HepG2 (cell line): ENCODE results near the gene CIART. TPM values are rescaled to one million over a fixed set of nuclear protein-coding genes. Genes with fewer than 3 reads are reported as not detected.

ENCODE experiments used
- ARID4A ChIP-seq: sonication (generic); formaldehyde crosslinking; IDR thresholded peaks from 2 replicates; pipeline ENCODE4 v1.5.0; 2020; ENCODE audit warnings: mild to moderate bottlenecking, missing genetic modification reagents, borderline replicate concordance
- FOXP4 ChIP-seq: sonication (generic); formaldehyde crosslinking; IDR thresholded peaks from 2 replicates; pipeline ENCODE4 v1.4.0; 2020; ENCODE audit warnings: missing genetic modification reagents
- HNF1A ChIP-seq, 2 experiments: sonication (generic) in 1 of 2; formaldehyde crosslinking in 1 of 2; IDR thresholded peaks; 2 replicates each; pipeline versions ENCODE4 v1.4.0 to v1.6.1; 2016 to 2020; ENCODE audit warnings: borderline replicate concordance in 1 of 2, low read depth in 1 of 2, mild to moderate bottlenecking in 1 of 2, missing genetic modification reagents in 1 of 2
- MTA1 ChIP-seq: sonication (generic); formaldehyde crosslinking; IDR thresholded peaks from 2 replicates; pipeline ENCODE4 v1.4.0; 2020; ENCODE audit warnings: missing genetic modification reagents, mild to moderate bottlenecking, borderline replicate concordance
- PAX8 ChIP-seq: sonication (generic); formaldehyde crosslinking; IDR thresholded peaks from 2 replicates; pipeline ENCODE4 v1.8.0; 2022; ENCODE audit warnings: mild to moderate bottlenecking, missing genetic modification reagents, borderline replicate concordance
- REL ChIP-seq: sonication (generic); formaldehyde crosslinking; conservative IDR thresholded peaks from 2 replicates; pipeline ENCODE4 v1.8.0; 2022; ENCODE audit warnings: mild to moderate bottlenecking, missing genetic modification reagents, moderate library complexity
- SNAI1 ChIP-seq: sonication (generic); formaldehyde crosslinking; IDR thresholded peaks from 2 replicates; pipeline ENCODE4 v1.5.0; 2020; ENCODE audit warnings: mild to moderate bottlenecking, missing genetic modification reagents, borderline replicate concordance
- SP1 ChIP-seq, 2 experiments: fragments of 450-650 bp in 1 of 2; sonication (generic) in 1 of 2; formaldehyde crosslinking in 1 of 2; IDR thresholded peaks; 2 replicates each; pipeline versions ENCODE4 v1.4.0 to v1.6.1; 2016 to 2020; ENCODE audit warnings: missing genetic modification reagents in 1 of 2
- TFDP2 ChIP-seq: sonication (generic); formaldehyde crosslinking; IDR thresholded peaks from 2 replicates; pipeline ENCODE4 v1.4.0; 2020; ENCODE audit warnings: missing genetic modification reagents
- ZBTB39 ChIP-seq: sonication (generic); formaldehyde crosslinking; IDR thresholded peaks from 2 replicates; pipeline ENCODE4 v1.5.0; 2020; ENCODE audit warnings: missing genetic modification reagents
- ZFX ChIP-seq: sonication (generic); formaldehyde crosslinking; IDR thresholded peaks from 2 replicates; pipeline ENCODE4 v1.4.0; 2020; ENCODE audit warnings: mild to moderate bottlenecking, low read depth, missing genetic modification reagents, moderate library complexity
- polyA plus RNA-seq, 8 experiments: library from polyadenylated mRNA; depleted of rRNA in 3 of 8; stranded (reverse) in 7 of 8; unstranded in 1 of 8; fragments of >200 nt; fragmentation: Illumina TruSeq in 4 of 8; extraction: Trizol in 4 of 8; gene quantifications; 2 replicates each; pipeline versions ENCODE4 v1.2.1 to v1.2.3, GENCODE V29; 2011 to 2016; ENCODE audit warnings: low read depth in 4 of 8, missing spikeins in 1 of 8, mixed read lengths in 1 of 8; ENCODE audit not compliant: insufficient read depth in 1 of 8
- total RNA-seq, 5 experiments: library from RNA; depleted of rRNA; stranded (reverse); fragments of >200 nt; fragmentation: Illumina TruSeq; extraction: Trizol; gene quantifications; 2 replicates each; pipeline ENCODE4 v1.2.3, GENCODE V29; 2016; ENCODE audit warnings: low read depth in 1 of 5

The CIART gene
- total and polyA plus RNA-seq, 2 of the 13 experiments (the other 11 are each of a cell fraction or from before 2014, with no cell fraction given), result 0.58 TPM; not detected in 1

GRCh38 chr1:150268705-150269403, 13.5 kb upstream of the CIART start, which contains the start of gene APH1A (continued):
- peak; percentile 40; the same call in 1 of the 2 replicates for TF ChIP-seq FOXP4 (CRISPR knock-in tag)
- 0 out of 2 replicates have a peak, but pooled peaks have one; percentile 23 for TF ChIP-seq HNF1A (IDR thresholded peaks at IDR 0.05; ENCODE audit: low read depth)
- TF ChIP-seq HNF1A (CRISPR knock-in tag; IDR thresholded peaks at IDR 0.05; ENCODE audit: borderline replicate concordance), result no peak; the same call in 1 of the 2 replicates
- 0 out of 2 replicates have a peak, but pooled peaks have one; percentile 29 for TF ChIP-seq REL (CRISPR knock-in tag)
- TF ChIP-seq SNAI1 (CRISPR knock-in tag), result 0 out of 2 replicates have a peak, but pooled peaks have one; percentile 70
- peak; percentile 45; the same call in 1 of the 2 replicates for TF ChIP-seq MTA1 (CRISPR knock-in tag)
- TF ChIP-seq ZFX (CRISPR knock-in tag), result peak; percentile 75
- peak; percentile 79 for TF ChIP-seq TFDP2 (CRISPR knock-in tag)
- 0 out of 2 replicates have a peak, but pooled peaks have one; percentile 22 for TF ChIP-seq PAX8 (CRISPR knock-in tag)
- peak; percentile 85; the same call in 1 of the 2 replicates for TF ChIP-seq ARID4A
- TF ChIP-seq SP1 (IDR thresholded peaks at IDR 0.05), result no peak
- TF ChIP-seq SP1 (CRISPR knock-in tag; IDR thresholded peaks at IDR 0.05), result peak; percentile 86
- TF ChIP-seq ZBTB39 (CRISPR knock-in tag), result 0 out of 2 replicates have a peak, but pooled peaks have one; percentile 40
